IMR-90 (cell line): ENCODE results near the gene ZNF124. TPM values are rescaled to one million over a fixed set of nuclear protein-coding genes. Genes with fewer than 3 reads are reported as not detected.

Experiments used
- ATAC-seq: fragments of 200-7000 bp; cut with Tn5 transposase; 2 replicates; pipeline ENCODE4 v1.9.1; 2020; ENCODE audit warnings: low read depth, mild to moderate bottlenecking, moderate library complexity
- BruUV-seq: library from RNA; stranded (reverse); fragments of 400-500 nt; replicated peaks from 2 replicates; lab custom pipeline; 2021; lab: Mats Ljungman, UMichigan
- CTCF ChIA-PET: fragments of 300-600 bp; formaldehyde crosslinking; extraction: SDS; loops from one replicate; lab custom pipeline; 2021; ENCODE audit warnings: antibody characterized with exemption; lab: Yijun Ruan, JAX
- POLR2A ChIA-PET: fragments of 300-600 bp; sonication (Branson Sonifier 250); formaldehyde crosslinking; loops from one replicate; lab custom pipeline; 2022; ENCODE audit warnings: antibody characterized with exemption; ENCODE audit not compliant: unreplicated experiment; lab: Charles Lee
- DNase-seq: peaks from one replicate; pipeline ENCODE4 v3.0.0; 2013
- H2AFZ ChIP-seq: replicated peaks from 2 replicates; pipeline ENCODE3; 2013; ENCODE audit warnings: low read length, mild to moderate bottlenecking; ENCODE audit not compliant: poor library complexity
- H2AK5ac ChIP-seq: 2 replicates; pipeline ENCODE4 v1.6.1; 2013; ENCODE audit warnings: low read depth, low read length, inconsistent platforms
- H2AK9ac ChIP-seq: replicated peaks from 2 replicates; pipeline ENCODE3; 2013; ENCODE audit warnings: mild to moderate bottlenecking, low read depth, low read length, moderate library complexity; ENCODE audit not compliant: poor library complexity
- H2BK120ac ChIP-seq: 2 replicates; pipeline ENCODE4 v1.6.1; 2013; ENCODE audit warnings: low read depth, low read length, inconsistent platforms
- H2BK15ac ChIP-seq: 3 replicates; pipeline ENCODE4 v1.6.1; 2013; ENCODE audit warnings: low read depth, low read length, inconsistent platforms
- H2BK20ac ChIP-seq: 2 replicates; pipeline ENCODE4 v1.6.1; 2013; ENCODE audit warnings: low read depth, mild to moderate bottlenecking, inconsistent platforms, low read length, moderate library complexity
- H2BK5ac ChIP-seq: 2 replicates; pipeline ENCODE4 v1.6.1; 2013; ENCODE audit warnings: mild to moderate bottlenecking, low read depth, low read length, inconsistent platforms; ENCODE audit not compliant: poor library complexity, severe bottlenecking
- H3K14ac ChIP-seq: replicated peaks from 2 replicates; pipeline ENCODE4 v1.6.1; 2013; ENCODE audit warnings: low read depth, low read length, inconsistent platforms
- H3K18ac ChIP-seq: 2 replicates; pipeline ENCODE4 v1.6.1; 2013; ENCODE audit warnings: low read depth, low read length, control low read depth
- H3K23ac ChIP-seq: 2 replicates; pipeline ENCODE4 v1.6.1; 2013; ENCODE audit warnings: low read depth, low read length, inconsistent platforms
- H3K27ac ChIP-seq: 2 replicates; pipeline ENCODE4 v1.5.1; 2013; ENCODE audit warnings: mild to moderate bottlenecking, control low read depth, low read length; ENCODE audit not compliant: insufficient read depth
- H3K27me3 ChIP-seq: 2 replicates; pipeline ENCODE4 v1.6.1; 2013; ENCODE audit warnings: low read length; ENCODE audit not compliant: control insufficient read depth, insufficient read depth
- H3K36me3 ChIP-seq: 2 replicates; pipeline ENCODE4 v1.6.1; 2013; ENCODE audit warnings: low read length, mixed read lengths; ENCODE audit not compliant: control insufficient read depth, insufficient read depth
- H3K4ac ChIP-seq: 2 replicates; pipeline ENCODE4 v1.6.1; 2013; ENCODE audit warnings: low read depth, low read length, inconsistent platforms
- H3K4me1 ChIP-seq: 2 replicates; pipeline ENCODE4 v1.6.1; 2013; ENCODE audit warnings: low read length, mixed read lengths; ENCODE audit not compliant: control insufficient read depth, insufficient read depth
- H3K4me2 ChIP-seq: 2 replicates; pipeline ENCODE4 v1.6.1; 2013; ENCODE audit warnings: low read depth, mild to moderate bottlenecking, control low read depth, low read length, moderate library complexity
- H3K4me3 ChIP-seq: 2 replicates; pipeline ENCODE4 v1.5.1; 2013; ENCODE audit warnings: low read depth, mild to moderate bottlenecking, control low read depth, low read length, moderate library complexity; ENCODE audit not compliant: insufficient read depth
- H3K56ac ChIP-seq: 2 replicates; pipeline ENCODE4 v1.6.1; 2013; ENCODE audit warnings: low read length, inconsistent platforms; ENCODE audit not compliant: insufficient read depth; ENCODE audit errors: extremely low read depth
- H3K79me1 ChIP-seq, 2 experiments: 2 replicates each; pipeline ENCODE4 v1.6.1; 2013; ENCODE audit warnings: low read length in 2 of 2, inconsistent platforms in 1 of 2, low read depth in 1 of 2
- H3K9ac ChIP-seq: 2 replicates; pipeline ENCODE4 v1.6.1; 2013; ENCODE audit warnings: low read depth, low read length, control low read depth
- H3K9me1 ChIP-seq: 2 replicates; pipeline ENCODE4 v1.6.1; 2013; ENCODE audit warnings: low read length, inconsistent platforms; ENCODE audit not compliant: insufficient read depth
- H3K9me3 ChIP-seq: 2 replicates; pipeline ENCODE4 v1.6.1; 2013; ENCODE audit warnings: low read length; ENCODE audit not compliant: control insufficient read depth, insufficient read depth
- H4K20me1 ChIP-seq: 2 replicates; pipeline ENCODE4 v1.6.1; 2013; ENCODE audit warnings: low read length, inconsistent platforms; ENCODE audit not compliant: insufficient read depth
- H4K5ac ChIP-seq: 2 replicates; pipeline ENCODE4 v1.6.1; 2013; ENCODE audit warnings: mild to moderate bottlenecking, low read depth, low read length, control low read depth
- H4K8ac ChIP-seq, 2 experiments: 2 replicates each; pipeline ENCODE4 v1.6.1; 2013; ENCODE audit warnings: low read depth in 2 of 2, low read length in 2 of 2, control low read depth in 1 of 2, inconsistent platforms in 1 of 2
- H4K91ac ChIP-seq: 2 replicates; pipeline ENCODE4 v1.6.1; 2013; ENCODE audit warnings: low read depth, low read length, inconsistent platforms; ENCODE audit not compliant: insufficient read depth
- FOS ChIP-seq: fragments of 150-350 bp; IDR thresholded peaks from 2 replicates; pipeline ENCODE4 v1.6.1; 2016; ENCODE audit warnings: low read depth, low read length
- MAFK ChIP-seq: IDR thresholded peaks from 2 replicates; pipeline ENCODE4 v1.6.1; 2012; ENCODE audit warnings: low read depth, low read length, improper control_type of control experiment
- dilution Hi-C: fragments of 300-500 bp; cut with HindIII; formaldehyde crosslinking; loops from one replicate; pipeline ENCODE4 v1.14.3; 2018; ENCODE audit warnings: low sequenced_read_pairs; ENCODE audit not compliant: unreplicated experiment
- in situ Hi-C: fragments of 300-500 bp; cut with MboI; formaldehyde crosslinking; loops from 3 replicates; pipeline ENCODE4 v1.14.3; 2019; ENCODE audit warnings: low sequenced_read_pairs, inconsistent platforms, mixed read lengths
- intact Hi-C: fragments of 100-400 bp; cut with micrococcal nuclease; formaldehyde crosslinking; loops from 2 replicates; pipeline ENCODE4 v1.10.0; 2022
- polyA plus RNA-seq, 3 experiments: library from polyadenylated mRNA; depleted of rRNA; stranded (reverse); fragments of >200 nt; gene quantifications; 2 replicates each; pipeline ENCODE4 v1.2.3, GENCODE V29; 2012; ENCODE audit warnings: low replicate concordance in 1 of 3
- total RNA-seq: library from RNA; depleted of rRNA; stranded (reverse); fragments of >200 nt; gene quantifications from 2 replicates; pipeline ENCODE4 v1.2.3, GENCODE V29; 2012

ZNF124 gene
- total and polyA plus RNA-seq, 2 of the 4 experiments (the other 2 are of a cell fraction), result 3.2 to 89.3 TPM

DNA sequence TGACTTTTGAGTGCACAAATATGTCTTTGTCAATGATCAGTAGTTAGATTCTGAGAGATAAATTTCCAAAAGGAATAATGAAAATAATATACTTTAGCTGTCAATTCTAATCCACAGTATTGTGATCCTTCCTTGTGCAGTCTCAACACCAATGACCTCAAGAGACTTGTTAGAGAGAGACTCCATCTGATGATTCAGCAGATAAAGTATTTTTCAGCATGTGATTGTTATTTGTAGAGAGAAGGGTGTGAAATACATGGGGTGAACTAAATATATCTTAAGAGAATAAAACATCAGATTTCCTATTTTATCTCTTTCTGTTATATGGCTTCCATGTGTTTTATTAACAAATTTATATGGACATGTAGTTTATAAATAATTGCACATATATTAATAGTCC is 5.9 kb upstream of the ZNF124 start:
- ATAC-seq, result no peak
- Histone ChIP-seq H3K9me1 (no peaks in the 10 kb centered on the region), H3K4ac (no peak overlapping the region), H4K20me1 (no peaks in the 10 kb centered on the region), H2AK5ac (no peak overlapping the region), H3K27me3 (no peaks in the 10 kb centered on the region), H3K27ac (no peak overlapping the region), H3K79me1 (no peaks in the 10 kb centered on the region), H4K91ac (no peak overlapping the region), H2BK5ac (no peak overlapping the region), H2AFZ (no peak overlapping the region), H3K56ac (no peak overlapping the region), H3K14ac (no peak overlapping the region), H3K4me1 (no peaks in the 10 kb centered on the region), H3K18ac (no peak overlapping the region), H3K23ac (no peak overlapping the region), H2BK20ac (no peak overlapping the region), H4K8ac (no peak overlapping the region), H4K5ac (no peak overlapping the region), H2AK9ac (no peak overlapping the region), H3K9me3 (peaks cover under 1% of the 10 kb centered on the region; the same call in 1 of the 2 replicates), H3K4me3 (no peak overlapping the region), H2BK15ac (no peak overlapping the region), H3K4me2 (no peak overlapping the region), H2BK120ac (no peak overlapping the region), H3K36me3 (no peaks in the 10 kb centered on the region), H3K9ac (no peak overlapping the region)
- dilution Hi-C loops (no loop called here), in situ Hi-C loops (no loop called here), intact Hi-C loops (no loop called here)
- DNase-seq, result no peak
- BruUV-seq, result no TSS peak
- POLR2A ChIA-PET, result no interaction called here
- TF ChIP-seq FOS (no peak), MAFK (peak; percentile 15; the same call in 1 of the 2 replicates)
- CTCF ChIA-PET, result no interaction called here
